Caki2 (cell line): ENCODE data around the gene GALNT12. TPM values are rescaled to one million over a fixed set of nuclear protein-coding genes. Genes with fewer than 3 reads are reported as not detected.

Experiments
- DNase-seq: peaks from one replicate; pipeline ENCODE4 v3.0.0-alpha.2; 2015; ENCODE audit warnings: low read depth
- in situ Hi-C: cut with HindIII; loops from 2 replicates; pipeline ENCODE4 v1.10.0; 2016; ENCODE audit warnings: low sequenced_read_pairs, low pct_unique_long_range_greater_than_20kb, mixed read lengths
- total RNA-seq: library from RNA; depleted of rRNA; stranded (reverse); fragments of >200 nt; shearing (Covaris generic); gene quantifications from 2 replicates; pipeline ENCODE4 v1.2.3, GENCODE V29; 2014; ENCODE audit warnings: low replicate concordance

The GALNT12 gene
- total RNA-seq, 1 experiment from 2014 or later, result 75.9 TPM

- in situ Hi-C loops, result loop anchor here (10.0 kb wide), 1 partner anchor 148 kb away; no protein-coding TSS in a partner anchor
- DNase-seq, result no peak
Observed at GRCh38 chr9:98846879-98847278, 39.4 kb downstream of the GALNT12 start.

GRCh38 chr9:98848450-98849149 lies 41.1 kb downstream of the GALNT12 start:
- DNase-seq, result peak; percentile 97
- in situ Hi-C loops, result loop anchor here (10.0 kb wide), 1 partner anchor 146 kb away; no protein-coding TSS in a partner anchor

- in situ Hi-C loops, result loop anchor here (10.0 kb wide), 1 partner anchor 145 kb away; no protein-coding TSS in a partner anchor
- no peak for DNase-seq
Observed at GRCh38 chr9:98849563-98849962, 42.1 kb downstream of the GALNT12 start.

GRCh38 chr9:98850851-98851729 lies 43.6 kb downstream of the GALNT12 start:
- in situ Hi-C loops, result no loop called here
- DNase-seq, result no peak

- no peak for DNase-seq
- in situ Hi-C loops, result no loop called here
Observed at GRCh38 chr9:98851730-98852459, 44.4 kb downstream of the GALNT12 start.

- in situ Hi-C loops, result no loop called here
- DNase-seq, result no peak
Observed at GRCh38 chr9:98852460-98852734, 44.9 kb downstream of the GALNT12 start.

- in situ Hi-C loops, result no loop called here
- DNase-seq, result no peak
Observed at GRCh38 chr9:98852961-98853360, 45.5 kb downstream of the GALNT12 start.

- no peak for DNase-seq
- in situ Hi-C loops, result no loop called here
Observed at GRCh38 chr9:98854266-98854665, 46.8 kb downstream of the GALNT12 start.

GRCh38 chr9:98855592-98855991 lies 48.1 kb downstream of the GALNT12 start:
- in situ Hi-C loops, result no loop called here

GRCh38 chr9:98856982-98857381 lies 49.5 kb downstream of the GALNT12 start:
- no peak for DNase-seq
- in situ Hi-C loops, result no loop called here

More at GRCh38 chr9:98855592-98855991, 48.1 kb downstream of the GALNT12 start:
- no peak for DNase-seq

GRCh38 chr9:98859941-98860340 lies 52.5 kb downstream of the GALNT12 start:
- in situ Hi-C loops, result no loop called here
- DNase-seq, result no peak

- no peak for DNase-seq
- in situ Hi-C loops, result no loop called here
Observed at GRCh38 chr9:98860871-98861293, 53.4 kb downstream of the GALNT12 start.

GRCh38 chr9:98861781-98862504 lies 54.5 kb downstream of the GALNT12 start:
- peak; percentile 40 for DNase-seq
- in situ Hi-C loops, result no loop called here

GRCh38 chr9:98862936-98863335 lies 55.5 kb downstream of the GALNT12 start:
- in situ Hi-C loops, result no loop called here
- no peak for DNase-seq

- no peak for DNase-seq
- in situ Hi-C loops, result no loop called here
Observed at GRCh38 chr9:98864281-98865174, 57.1 kb downstream of the GALNT12 start.

- no peak for DNase-seq
- in situ Hi-C loops, result no loop called here
Observed at GRCh38 chr9:98865284-98865875, 57.9 kb downstream of the GALNT12 start.
